GM19239 (cell line): ENCODE results near the gene FOXN1.
"Not testable (repeated sequence)": the region's sequence is repeated elsewhere in the genome, so short reads cannot be mapped to it uniquely, and the experiment has no call there.

ENCODE experiments used
- DNase-seq: peaks from one replicate; pipeline ENCODE4 v3.0.0; 2011; ENCODE audit warnings: low spot score; ENCODE audit not compliant: insufficient read length
- FAIRE-seq: peaks from 2 replicates; lab custom pipeline; 2011; peaks lifted over from hg19 to GRCh38; lab: Jason Lieb, UNC

Gene FOXN1

GRCh38 chr17:28521311-28522085 lies 15.3 kb downstream of the FOXN1 start:
- no peak for FAIRE-seq
- DNase-seq, result no peak

- not testable (repeated sequence) for FAIRE-seq
Measured at GRCh38 chr17:28522281-28522680, 16.1 kb downstream of the FOXN1 start.

DNA sequence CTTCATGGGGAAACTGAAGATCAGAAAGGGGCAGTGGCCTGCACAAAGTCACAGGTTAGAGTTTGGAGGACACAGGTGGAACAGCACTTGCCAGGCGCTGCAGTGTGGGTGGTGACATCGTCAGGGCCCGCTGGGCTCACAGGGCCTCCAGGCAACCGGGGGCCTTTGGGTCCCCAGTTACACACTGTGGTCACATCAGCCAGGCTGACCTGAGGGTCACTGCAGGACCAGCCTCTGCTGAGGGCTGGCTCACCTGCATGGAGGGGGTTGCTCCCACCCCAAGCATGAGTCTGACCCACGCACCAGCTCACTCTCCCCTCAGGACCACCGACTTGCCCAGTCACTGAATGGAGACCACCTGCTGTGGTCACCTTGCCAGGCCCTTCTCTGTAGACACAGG lies 17.0 kb downstream of the FOXN1 start:
- FAIRE-seq (no peak), DNase-seq (no peak)

More at GRCh38 chr17:28522281-28522680, 16.1 kb downstream of the FOXN1 start:
- not testable (repeated sequence) for DNase-seq

DNA sequence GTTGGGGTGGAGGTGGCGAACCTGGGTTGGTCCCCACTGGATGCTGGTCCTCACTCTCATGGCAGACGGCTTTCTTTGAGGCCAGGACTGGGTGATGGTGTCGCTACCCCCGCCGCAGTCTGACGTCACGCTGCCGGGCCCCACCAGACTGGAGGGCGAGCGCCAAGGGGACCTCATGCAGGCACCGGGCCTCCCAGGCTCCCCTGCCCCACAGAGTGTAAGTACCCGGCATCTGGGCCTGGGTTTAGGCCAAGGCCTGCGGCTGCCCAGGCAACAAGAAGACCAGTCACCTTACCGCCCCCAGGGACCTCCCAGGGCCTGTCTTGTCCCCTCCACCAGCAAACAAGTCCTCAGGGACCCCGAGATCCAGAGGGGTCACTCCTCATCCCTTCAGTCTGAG lies 17.7 kb downstream of the FOXN1 start:
- FAIRE-seq, result no peak
- DNase-seq, result no peak

DNA sequence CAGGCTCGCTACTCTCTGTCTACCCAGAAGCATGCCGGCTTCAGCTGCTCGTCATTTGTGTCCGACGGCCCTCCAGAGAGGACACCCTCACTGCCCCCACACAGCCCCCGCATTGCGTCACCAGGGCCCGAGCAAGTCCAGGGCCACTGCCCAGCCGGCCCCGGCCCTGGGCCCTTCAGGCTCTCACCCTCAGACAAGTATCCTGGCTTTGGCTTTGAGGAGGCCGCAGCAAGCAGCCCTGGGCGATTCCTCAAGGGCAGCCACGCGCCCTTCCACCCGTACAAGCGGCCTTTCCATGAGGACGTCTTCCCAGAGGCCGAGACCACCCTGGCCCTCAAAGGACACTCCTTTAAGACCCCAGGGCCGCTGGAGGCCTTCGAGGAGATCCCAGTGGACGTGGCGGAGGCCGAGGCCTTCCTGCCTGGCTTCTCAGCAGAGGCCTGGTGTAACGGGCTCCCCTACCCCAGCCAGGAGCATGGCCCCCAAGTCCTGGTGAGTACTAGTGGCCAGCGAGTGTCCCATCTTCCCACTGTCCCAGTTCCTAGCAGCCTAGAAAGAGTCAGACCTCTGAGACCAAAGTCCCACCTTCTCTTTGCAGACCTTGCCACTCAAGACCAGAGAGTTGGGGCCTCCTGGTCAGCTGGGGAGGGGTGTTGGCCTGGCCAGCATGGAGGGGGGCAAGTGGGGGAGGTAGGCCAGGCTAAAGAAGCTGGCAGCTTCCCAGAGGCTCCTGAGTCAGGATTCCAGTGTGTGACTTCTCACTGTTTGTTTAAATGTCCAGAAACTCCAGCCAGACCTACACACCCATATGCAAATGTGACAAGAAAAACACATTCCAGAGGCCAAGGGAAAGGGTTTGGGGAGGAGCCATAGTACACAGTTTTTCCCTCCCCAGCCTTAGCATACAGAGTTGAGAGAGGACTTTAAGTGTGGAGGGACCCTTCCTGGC lies 18.6 kb downstream of the FOXN1 start:
- FAIRE-seq (no peak), DNase-seq (no peak)

DNA sequence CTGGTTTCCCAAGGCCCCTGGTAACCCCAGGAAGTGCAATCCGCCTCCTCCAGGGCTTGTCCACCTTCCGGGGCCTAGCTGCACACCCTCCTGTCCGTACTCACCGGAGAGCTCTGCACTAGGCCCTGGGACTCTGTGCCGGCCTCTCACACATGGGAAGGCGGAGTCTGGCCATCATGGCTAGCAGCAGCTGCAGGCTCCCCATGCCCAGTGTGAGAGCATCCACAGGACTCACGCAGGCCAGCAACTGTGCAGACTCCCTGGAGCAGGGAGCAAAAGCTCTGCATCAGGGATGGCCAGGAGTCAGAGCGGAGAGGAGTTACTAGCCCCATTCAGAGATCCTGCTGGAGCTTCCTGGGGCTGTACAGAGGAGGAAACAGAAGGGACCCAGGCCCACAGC lies 20.2 kb downstream of the FOXN1 start:
- no peak for DNase-seq
- no peak for FAIRE-seq

DNA sequence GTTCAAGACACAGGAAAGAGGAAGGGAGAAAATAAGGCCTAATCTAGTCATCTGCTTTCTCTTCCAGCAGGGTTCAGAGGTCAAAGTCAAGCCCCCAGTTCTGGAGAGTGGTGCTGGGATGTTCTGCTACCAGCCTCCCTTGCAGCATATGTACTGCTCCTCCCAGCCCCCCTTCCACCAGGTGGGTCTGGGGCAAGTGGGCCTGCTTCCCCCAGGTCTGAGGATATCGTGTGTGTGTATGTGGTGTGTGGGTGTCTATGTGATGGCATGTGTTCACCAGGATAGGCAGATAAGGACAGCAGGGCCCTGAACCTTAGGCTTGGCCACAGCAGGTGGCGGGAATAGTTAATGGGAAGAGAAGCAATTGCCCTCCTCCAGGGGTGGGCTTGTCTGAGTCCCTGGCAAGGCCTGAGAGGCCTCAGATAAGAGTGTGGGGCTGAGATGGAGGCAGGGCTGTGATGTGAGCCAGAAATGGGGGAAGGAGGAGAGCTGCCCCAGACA lies 21.1 kb downstream of the FOXN1 start:
- DNase-seq, result no peak
- FAIRE-seq, result no peak

GRCh38 chr17:28527859-28528258 lies 21.7 kb downstream of the FOXN1 start:
- FAIRE-seq (no peak), DNase-seq (no peak)

GRCh38 chr17:28528327-28529012 lies 22.3 kb downstream of the FOXN1 start:
- DNase-seq (no peak), FAIRE-seq (no peak)

DNA sequence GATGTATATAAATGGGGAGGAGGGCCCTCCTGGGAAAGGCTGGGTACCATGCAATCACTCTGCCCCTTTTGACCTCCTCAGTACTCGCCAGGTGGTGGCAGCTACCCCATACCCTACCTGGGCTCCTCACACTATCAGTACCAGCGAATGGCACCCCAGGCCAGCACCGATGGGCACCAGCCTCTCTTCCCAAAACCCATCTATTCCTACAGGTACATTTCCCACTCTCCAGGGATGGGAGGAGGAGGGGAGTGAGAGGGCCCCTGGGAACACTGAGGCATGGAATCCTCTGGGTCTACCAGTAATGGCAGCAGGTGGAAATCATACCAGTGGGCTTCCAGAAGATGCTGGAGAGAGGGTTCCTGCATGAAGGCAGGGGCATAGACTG lies 22.9 kb downstream of the FOXN1 start:
- FAIRE-seq, result no peak
- no peak for DNase-seq

GRCh38 chr17:28530250-28530649 lies 24.1 kb downstream of the FOXN1 start:
- FAIRE-seq, result no peak
- DNase-seq, result no peak

DNA sequence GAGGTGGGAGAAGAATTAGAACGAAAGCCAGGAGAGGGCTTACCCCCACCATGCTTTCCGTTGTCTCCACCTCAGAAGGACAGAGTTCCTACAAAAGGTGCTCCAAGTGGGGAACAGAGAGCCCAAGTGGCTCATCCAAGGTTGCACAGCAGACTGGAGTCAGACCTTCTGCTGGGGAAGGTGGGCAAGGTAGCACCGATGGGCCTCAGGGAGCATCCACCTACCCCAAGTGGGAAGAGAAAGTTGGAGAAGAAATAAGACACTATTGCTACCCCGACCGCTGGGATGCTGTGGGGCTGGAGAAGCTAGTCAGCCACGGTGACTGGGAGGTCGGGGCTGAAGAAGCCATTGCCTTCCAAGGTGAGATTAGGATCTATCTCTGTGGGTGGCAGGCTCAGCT lies 24.8 kb downstream of the FOXN1 start:
- FAIRE-seq (no peak), DNase-seq (no peak)

DNA sequence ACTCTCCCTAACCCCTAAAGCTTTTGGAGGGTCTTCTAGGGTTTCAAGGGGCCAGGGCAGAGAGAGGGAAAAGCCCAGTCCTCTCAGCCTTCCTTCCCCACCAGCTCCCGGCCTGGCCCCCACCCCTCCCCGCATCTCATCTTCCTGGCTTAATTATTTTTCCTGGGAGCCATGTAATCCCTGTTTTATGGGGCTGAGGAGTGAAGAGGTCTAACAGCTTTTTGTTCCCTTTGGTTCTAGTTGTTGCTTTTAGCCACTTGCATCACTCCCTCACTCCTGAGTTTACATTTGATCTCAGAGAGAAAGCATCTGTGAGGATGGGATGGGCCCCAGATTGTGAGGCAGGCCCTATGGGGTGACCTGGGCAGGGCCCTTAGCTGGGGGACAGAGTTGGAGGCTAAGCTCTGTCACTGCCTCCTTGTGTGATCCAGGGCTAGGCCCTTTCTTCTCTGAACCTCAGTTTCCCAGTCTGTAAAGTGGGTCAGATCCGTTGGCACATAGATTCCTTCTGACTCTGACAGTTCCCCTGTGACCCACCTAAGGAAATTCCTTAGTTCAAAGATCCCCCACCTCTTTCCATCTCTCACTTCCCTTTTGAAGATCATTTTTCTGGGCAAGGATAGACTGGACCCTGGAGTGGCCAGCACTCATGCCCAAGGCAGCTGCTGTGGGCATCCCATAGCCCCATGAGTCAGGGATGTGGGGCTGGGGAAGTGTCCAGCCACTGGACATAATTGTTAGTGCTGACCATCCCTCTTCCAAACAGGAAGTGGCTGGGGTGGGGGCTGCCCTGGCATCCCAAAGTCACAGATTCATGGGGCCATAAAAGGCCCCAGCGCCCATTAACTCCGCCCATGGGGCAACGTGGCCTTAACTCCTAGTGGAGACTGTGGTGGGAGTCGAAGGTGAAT lies 26.2 kb downstream of the FOXN1 start:
- DNase-seq (no peak), FAIRE-seq (no peak)

GRCh38 chr17:28533091-28533807 lies 27.1 kb downstream of the FOXN1 start:
- DNase-seq (no peak), FAIRE-seq (no peak)

GRCh38 chr17:28534740-28535375 lies 28.7 kb downstream of the FOXN1 start:
- FAIRE-seq (no peak), DNase-seq (no peak)

- DNase-seq (no peak), FAIRE-seq (no peak)
Measured at GRCh38 chr17:28536532-28537218, 30.5 kb downstream of the FOXN1 start.

DNA sequence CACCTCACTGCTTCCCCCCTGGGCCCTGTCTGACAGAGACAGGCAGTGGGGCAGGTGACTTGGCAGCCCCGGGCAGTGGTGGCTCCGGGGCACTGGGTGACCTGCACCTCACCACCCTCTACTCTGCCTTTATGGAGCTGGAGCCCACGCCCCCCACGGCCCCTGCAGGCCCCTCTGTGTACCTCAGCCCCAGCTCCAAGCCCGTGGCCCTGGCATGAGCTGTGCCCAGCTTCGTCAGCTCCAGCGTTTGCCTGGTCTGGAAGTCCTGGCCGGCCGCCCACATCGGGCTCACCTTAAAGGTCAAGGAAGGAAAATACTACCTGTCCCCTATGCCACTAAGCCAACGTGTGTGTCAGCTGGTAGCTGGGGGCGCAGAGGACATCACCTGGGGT lies 31.1 kb downstream of the FOXN1 start:
- FAIRE-seq (no peak), DNase-seq (no peak)
